B cell (primary cell): ENCODE measurements around the gene NUMA1. TPM values are rescaled to one million over a fixed set of nuclear protein-coding genes. Genes with fewer than 3 reads are reported as not detected.

Experiments used
- ATAC-seq: fragments of 200-7000 bp; cut with Tn5 transposase; one replicate; pipeline ENCODE4 v1.10.0; 2021; ENCODE audit warnings: low read depth, mild to moderate bottlenecking, moderate number of reproducible peaks, moderate library complexity
- CTCF ChIA-PET: fragments of 350-600 bp; sonication (Branson Sonifier 250); formaldehyde crosslinking; loops from one replicate; lab custom pipeline; 2021; ENCODE audit warnings: antibody characterized with exemption, inconsistent platforms; lab: Charles Lee
- POLR2A ChIA-PET: fragments of 350-600 bp; sonication (Branson Sonifier 250); formaldehyde crosslinking; loops from one replicate; lab custom pipeline; 2021; ENCODE audit warnings: antibody characterized with exemption; lab: Charles Lee
- DNase-seq: peaks from one replicate; pipeline ENCODE4 v3.0.0; 2013
- H2AFZ ChIP-seq: 2 replicates; pipeline ENCODE4 v1.6.1; 2012; ENCODE audit warnings: mild to moderate bottlenecking, low read depth, low read length; ENCODE audit not compliant: insufficient read depth, poor library complexity, severe bottlenecking
- H3K27ac ChIP-seq, 2 donors: 1 replicate in 1 of 2; 2 replicates in 1 of 2; pipeline ENCODE4 v1.5.1; 2012 to 2013; ENCODE audit warnings: low read length in 2 of 2, mild to moderate bottlenecking in 2 of 2, moderate library complexity in 1 of 2
- H3K27me3 ChIP-seq, 4 experiments: fragments of 200-600 bp in 1 of 4; sonication (generic) in 1 of 4; replicated peaks in 1 of 4; 1 replicate in 2 of 4; 2 replicates in 2 of 4; pipeline versions ENCODE4 v1.6.1 to v1.7.0; 2013 to 2016; ENCODE audit warnings: low read length in 3 of 4, mild to moderate bottlenecking in 2 of 4, mixed read lengths in 1 of 4, moderate library complexity in 1 of 4; ENCODE audit not compliant: insufficient read depth in 4 of 4, control insufficient read depth in 3 of 4; ENCODE audit errors: control extremely low read depth in 1 of 4
- H3K36me3 ChIP-seq, 2 experiments: replicated peaks in 1 of 2; 1 replicate in 1 of 2; 2 replicates in 1 of 2; pipeline versions ENCODE4 v1.6.1 to v1.7.1; 2013; ENCODE audit warnings: low read length in 1 of 2; ENCODE audit not compliant: insufficient read depth in 2 of 2, control insufficient read depth in 1 of 2; ENCODE audit errors: control extremely low read depth in 1 of 2, extremely low read depth in 1 of 2
- H3K4me1 ChIP-seq, 2 donors: fragments of 200-600 bp in 1 of 2; sonication (generic) in 1 of 2; 1 replicate in 1 of 2; 2 replicates in 1 of 2; pipeline versions ENCODE4 v1.5.1 to v1.6.1; 2013 to 2017; ENCODE audit warnings: low read length in 2 of 2; ENCODE audit not compliant: control insufficient read depth in 2 of 2, insufficient read depth in 2 of 2
- H3K4me2 ChIP-seq: replicated peaks from 2 replicates; pipeline ENCODE3; 2012; ENCODE audit warnings: mild to moderate bottlenecking, low read depth, low read length; ENCODE audit not compliant: poor library complexity, severe bottlenecking
- H3K4me3 ChIP-seq, 5 experiments: fragments of 200-600 bp in 1 of 5; sonication (generic) in 1 of 5; 1 replicate in 3 of 5; 2 replicates in 2 of 5; pipeline versions ENCODE4 v1.5.1 to v1.7.0; 2011 to 2016; ENCODE audit warnings: low read length in 4 of 5, mild to moderate bottlenecking in 4 of 5, low read depth in 2 of 5, control low read depth in 1 of 5, moderate library complexity in 1 of 5; ENCODE audit not compliant: insufficient read depth in 1 of 5; ENCODE audit errors: control extremely low read depth in 1 of 5, extremely low read depth in 1 of 5
- H3K79me2 ChIP-seq: fragments of 200-600 bp; sonication (generic); one replicate; pipeline ENCODE4 v1.6.0; 2016; ENCODE audit warnings: low read length; ENCODE audit not compliant: control insufficient read depth, insufficient read depth
- H3K9ac ChIP-seq: fragments of 200-600 bp; sonication (generic); 2 replicates; pipeline ENCODE4 v1.6.1; 2017; ENCODE audit warnings: mild to moderate bottlenecking, low read length, moderate library complexity
- H3K9me3 ChIP-seq, 3 donors: one replicate each; pipeline versions ENCODE4 v1.6.1 to v1.7.1; 2013; ENCODE audit warnings: low read length in 2 of 3; ENCODE audit not compliant: control insufficient read depth in 2 of 3, insufficient read depth in 1 of 3; ENCODE audit errors: control extremely low read depth in 1 of 3
- H4K20me1 ChIP-seq: 2 replicates; pipeline ENCODE4 v1.6.0; 2012; ENCODE audit warnings: mild to moderate bottlenecking, low read length; ENCODE audit not compliant: insufficient read depth, control insufficient read depth, poor library complexity, severe bottlenecking
- H3K27ac Mint-ChIP-seq: one replicate; pipeline ENCODE4 v1.8.0; 2021; ENCODE audit warnings: mixed read lengths
- H3K27me3 Mint-ChIP-seq: one replicate; pipeline ENCODE4 v1.8.0; 2021; ENCODE audit warnings: mixed read lengths
- H3K4me1 Mint-ChIP-seq: one replicate; pipeline ENCODE4 v1.8.0; 2021; ENCODE audit warnings: mixed read lengths
- H3K4me3 Mint-ChIP-seq: one replicate; pipeline ENCODE4 v1.8.0; 2021; ENCODE audit warnings: mixed read lengths
- H3K9me3 Mint-ChIP-seq: one replicate; pipeline ENCODE4 v1.8.0; 2022; ENCODE audit warnings: mixed read lengths; ENCODE audit not compliant: insufficient read depth
- EZH2 ChIP-seq: IDR thresholded peaks from 2 replicates; pipeline ENCODE4 v1.6.1; 2012; ENCODE audit warnings: borderline replicate concordance, low read depth, mild to moderate bottlenecking, moderate library complexity, low read length; ENCODE audit not compliant: insufficient read depth, poor library complexity, severe bottlenecking
- WGBS: methylation state at CpG from one replicate; pipeline ENCODE4 v1.1.5; 2013; ENCODE audit warnings: missing lambda C conversion rate; ENCODE audit not compliant: insufficient coverage; 5-methylcytosine and 5-hydroxymethylcytosine counted together
- intact Hi-C: fragments of 100-400 bp; cut with micrococcal nuclease; formaldehyde crosslinking; loops from one replicate; pipeline ENCODE4 v1.10.0; 2022
- polyA plus RNA-seq: library from polyadenylated mRNA; depleted of rRNA; stranded (reverse); fragments of >200 nt; gene quantifications from 2 replicates; pipeline ENCODE4 v1.2.3, GENCODE V29; 2012
- total RNA-seq, 2 donors: library from RNA; stranded (reverse); fragments of 120-200 nt in 1 of 2; gene quantifications; 1 replicate in 1 of 2; 2 replicates in 1 of 2; pipeline versions ENCODE4 v1.2.3 to v1.2.4, GENCODE V29; 2013 to 2022
- TF ChIP-seq, protein P1 (sequence below): fragments of 200-600 bp; IDR thresholded peaks from one replicate; pipeline ENCODE4 v1.8.0; 2022; ENCODE audit warnings: antibody characterized with exemption, mild to moderate bottlenecking

NUMA1 gene
- total and polyA plus RNA-seq, 2 donors (not counting 1 experiment from before 2014, with no cell fraction given), result 186 to 300 TPM

GRCh38 chr11:71990701-71991100, 89.6 kb downstream of the NUMA1 start:
- Histone ChIP-seq H3K9me3 (peaks cover 0 to 5% (median 0%) of the 10 kb centered on the region in 3 donors), H3K27me3 (no peaks in the 10 kb centered on the region), H3K4me3 (no peak overlapping the region), H3K4me1 (peaks cover 47 to 65% of the 10 kb centered on the region in 2 donors), H2AFZ (no peak overlapping the region), H3K4me2 (no peak overlapping the region), H3K79me2 (peaks cover 13% of the 10 kb centered on the region), H3K27ac (no peak overlapping the region), H4K20me1 (no peaks in the 10 kb centered on the region), H3K9ac (no peak overlapping the region), H3K36me3 (peaks cover 0 to 3% of the 10 kb centered on the region in 2 experiments)
- Mint-ChIP-seq H3K4me1 (peaks cover 55% of the 10 kb centered on the region), H3K27me3 (no peaks in the 10 kb centered on the region), H3K9me3 (no peaks in the 10 kb centered on the region), H3K27ac (peak overlapping the region; percentile 4), H3K4me3 (no peak overlapping the region)
- DNase-seq, result no peak
- WGBS, result 0% methylated on average over 1 of the region's 3 CpGs
- CTCF ChIA-PET, result interaction anchor here (1.4 to 5.5 kb wide), 2 partner anchors 13 to 25 kb away, joined by 5 to 29 read pairs; no protein-coding TSS in a partner anchor
- ATAC-seq, result no peak
- TF ChIP-seq EZH2, result no peak
- TF ChIP-seq, protein P1, sequence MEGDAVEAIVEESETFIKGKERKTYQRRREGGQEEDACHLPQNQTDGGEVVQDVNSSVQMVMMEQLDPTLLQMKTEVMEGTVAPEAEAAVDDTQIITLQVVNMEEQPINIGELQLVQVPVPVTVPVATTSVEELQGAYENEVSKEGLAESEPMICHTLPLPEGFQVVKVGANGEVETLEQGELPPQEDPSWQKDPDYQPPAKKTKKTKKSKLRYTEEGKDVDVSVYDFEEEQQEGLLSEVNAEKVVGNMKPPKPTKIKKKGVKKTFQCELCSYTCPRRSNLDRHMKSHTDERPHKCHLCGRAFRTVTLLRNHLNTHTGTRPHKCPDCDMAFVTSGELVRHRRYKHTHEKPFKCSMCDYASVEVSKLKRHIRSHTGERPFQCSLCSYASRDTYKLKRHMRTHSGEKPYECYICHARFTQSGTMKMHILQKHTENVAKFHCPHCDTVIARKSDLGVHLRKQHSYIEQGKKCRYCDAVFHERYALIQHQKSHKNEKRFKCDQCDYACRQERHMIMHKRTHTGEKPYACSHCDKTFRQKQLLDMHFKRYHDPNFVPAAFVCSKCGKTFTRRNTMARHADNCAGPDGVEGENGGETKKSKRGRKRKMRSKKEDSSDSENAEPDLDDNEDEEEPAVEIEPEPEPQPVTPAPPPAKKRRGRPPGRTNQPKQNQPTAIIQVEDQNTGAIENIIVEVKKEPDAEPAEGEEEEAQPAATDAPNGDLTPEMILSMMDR, result no peak
- POLR2A ChIA-PET, result no interaction called here
- intact Hi-C loops, result loop anchor here (5.0 kb wide), 2 partner anchors 52 to 58 kb away; no protein-coding TSS in a partner anchor

DNA sequence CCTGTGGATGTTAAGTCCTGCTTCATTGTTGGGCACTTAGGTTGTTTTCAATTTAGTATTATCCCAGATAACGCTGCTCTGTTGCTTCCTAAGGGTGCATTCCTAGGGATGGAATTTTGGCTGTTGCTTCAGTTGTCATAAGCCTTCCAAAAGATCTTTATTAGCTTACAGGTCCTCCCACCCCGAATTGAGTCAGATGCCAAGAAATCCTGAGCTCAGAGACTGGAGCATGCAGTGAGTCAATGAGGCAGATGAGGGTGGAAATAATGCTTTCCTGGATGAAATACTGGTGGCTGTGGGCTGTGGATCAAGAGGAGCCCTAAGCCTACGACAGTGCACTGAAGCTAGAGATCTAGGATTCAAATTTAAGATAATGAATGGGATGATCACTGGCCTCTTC, 92.3 kb downstream of the NUMA1 start:
- peaks cover 19% of the 10 kb centered on the region for H3K79me2 ChIP-seq
- no peak overlapping the region for H3K27ac Mint-ChIP-seq
- no peak overlapping the region for H3K27ac ChIP-seq
- no peak overlapping the region for H2AFZ ChIP-seq
- peaks cover 3 to 10% of the 10 kb centered on the region in 2 experiments for H3K36me3 ChIP-seq
- TF ChIP-seq, protein P1, result no peak
- no peak for TF ChIP-seq EZH2
- POLR2A ChIA-PET, result no interaction called here
- H3K4me1 ChIP-seq, result peaks cover 42 to 54% of the 10 kb centered on the region in 2 donors
- no peaks in the 10 kb centered on the region for H3K27me3 Mint-ChIP-seq
- 100% methylated on average over 1 of the region's 3 CpGs for WGBS
- no peak overlapping the region for H3K4me3 Mint-ChIP-seq
- no peaks in the 10 kb centered on the region for H3K9me3 Mint-ChIP-seq
- DNase-seq (no peak), ATAC-seq (no peak)
- no peak overlapping the region for H3K4me3 ChIP-seq
- H4K20me1 ChIP-seq, result no peaks in the 10 kb centered on the region
- no peak overlapping the region for H3K4me2 ChIP-seq
- peaks cover 43% of the 10 kb centered on the region for H3K4me1 Mint-ChIP-seq
- intact Hi-C loops, result no loop called here
- no peaks in the 10 kb centered on the region for H3K27me3 ChIP-seq
- no peaks in the 10 kb centered on the region for H3K9me3 ChIP-seq
- CTCF ChIA-PET, result interaction anchor here (0.9 to 5.5 kb wide), 4 partner anchors 10 to 156 kb away, joined by 3 to 29 read pairs (median 5); partner anchors contain the start of gene IL18BP
- no peak overlapping the region for H3K9ac ChIP-seq
